H9 (cell line): ENCODE data around the gene HLA-DPB1. TPM values are rescaled to one million over a fixed set of nuclear protein-coding genes. Genes with fewer than 3 reads are reported as not detected.

Experiments used
- DNase-seq: peaks from one replicate; pipeline ENCODE4 v3.0.0-alpha.2; 2017
- H2AFZ ChIP-seq: one replicate; pipeline ENCODE4 v1.6.1; 2013; ENCODE audit warnings: mild to moderate bottlenecking, low read length, control low read depth, moderate library complexity
- H2AK5ac ChIP-seq: 2 replicates; pipeline ENCODE4 v1.6.1; 2013; ENCODE audit warnings: low read length, control low read depth, mixed read lengths; ENCODE audit not compliant: insufficient read length
- H2BK120ac ChIP-seq: one replicate; pipeline ENCODE4 v1.6.1; 2013; ENCODE audit warnings: low read depth, mild to moderate bottlenecking, low read length, control low read depth, inconsistent platforms; ENCODE audit not compliant: poor library complexity, severe bottlenecking
- H2BK12ac ChIP-seq: 2 replicates; pipeline ENCODE4 v1.6.1; 2013; ENCODE audit warnings: low read length, control low read depth, mixed read lengths, low read depth; ENCODE audit not compliant: insufficient read length
- H2BK15ac ChIP-seq: 2 replicates; pipeline ENCODE4 v1.6.1; 2013; ENCODE audit warnings: low read depth, low read length, control low read depth
- H2BK20ac ChIP-seq: one replicate; pipeline ENCODE4 v1.6.1; 2013; ENCODE audit warnings: low read depth, mild to moderate bottlenecking, low read length, control low read depth, inconsistent platforms; ENCODE audit not compliant: poor library complexity, severe bottlenecking
- H2BK5ac ChIP-seq: 2 replicates; pipeline ENCODE4 v1.6.1; 2013; ENCODE audit warnings: low read length, control low read depth, mixed read lengths; ENCODE audit not compliant: insufficient read length
- H3K14ac ChIP-seq: 2 replicates; pipeline ENCODE4 v1.6.1; 2013; ENCODE audit warnings: low read length, control low read depth; ENCODE audit not compliant: insufficient read depth
- H3K18ac ChIP-seq: 2 replicates; pipeline ENCODE4 v1.6.1; 2013; ENCODE audit warnings: low read depth, mild to moderate bottlenecking, mixed read lengths, low read length, control low read depth; ENCODE audit not compliant: insufficient read length
- H3K23ac ChIP-seq: 2 replicates; pipeline ENCODE4 v1.6.1; 2013; ENCODE audit warnings: low read length, control low read depth, mixed read lengths, low read depth; ENCODE audit not compliant: insufficient read length
- H3K23me2 ChIP-seq: 2 replicates; pipeline ENCODE4 v1.6.1; 2013; ENCODE audit warnings: low read depth, mild to moderate bottlenecking, mixed read lengths, low read length, control low read depth; ENCODE audit not compliant: insufficient read length, poor library complexity, severe bottlenecking
- H3K27ac ChIP-seq: 2 replicates; pipeline ENCODE4 v1.5.1; 2013; ENCODE audit warnings: low read length, control low read depth, mixed read lengths, low read depth; ENCODE audit not compliant: insufficient read length
- H3K27me3 ChIP-seq: 2 replicates; pipeline ENCODE4 v1.6.1; 2013; ENCODE audit warnings: low read length, control low read depth, inconsistent platforms; ENCODE audit not compliant: insufficient read depth
- H3K4ac ChIP-seq: 2 replicates; pipeline ENCODE4 v1.6.1; 2013; ENCODE audit warnings: low read depth, mild to moderate bottlenecking, control low read depth, inconsistent platforms, low read length, moderate library complexity
- H3K4me1 ChIP-seq: 2 replicates; pipeline ENCODE4 v1.6.1; 2013; ENCODE audit warnings: low read length, control low read depth, inconsistent platforms; ENCODE audit not compliant: insufficient read depth
- H3K4me2 ChIP-seq: 2 replicates; pipeline ENCODE4 v1.6.1; 2013; ENCODE audit warnings: low read length, control low read depth, mixed read lengths; ENCODE audit not compliant: insufficient read length, insufficient read depth
- H3K56ac ChIP-seq: 2 replicates; pipeline ENCODE4 v1.6.1; 2013; ENCODE audit warnings: low read depth, mild to moderate bottlenecking, mixed read lengths, low read length, control low read depth; ENCODE audit not compliant: insufficient read length
- H3K79me1 ChIP-seq: 2 replicates; pipeline ENCODE4 v1.6.1; 2013; ENCODE audit warnings: low read depth, mild to moderate bottlenecking, moderate library complexity, low read length, control low read depth, inconsistent platforms; ENCODE audit not compliant: insufficient read depth, poor library complexity, severe bottlenecking
- H3K79me2 ChIP-seq: 2 replicates; pipeline ENCODE4 v1.6.1; 2013; ENCODE audit warnings: low read length, control low read depth, inconsistent platforms; ENCODE audit not compliant: insufficient read depth
- H3K9ac ChIP-seq: 2 replicates; pipeline ENCODE4 v1.6.1; 2013; ENCODE audit warnings: low read length, control low read depth, mixed read lengths; ENCODE audit not compliant: insufficient read length; ENCODE audit errors: extremely low read depth
- H3K9me3 ChIP-seq: one replicate; pipeline ENCODE4 v1.6.1; 2013; ENCODE audit warnings: low read depth, low read length, inconsistent platforms; ENCODE audit not compliant: control insufficient read depth
- H3T11ph ChIP-seq: one replicate; pipeline ENCODE4 v1.6.1; 2013; ENCODE audit warnings: mild to moderate bottlenecking, low read length, control low read depth, inconsistent platforms
- H4K20me1 ChIP-seq: one replicate; pipeline ENCODE4 v1.6.1; 2013; ENCODE audit not compliant: control insufficient read depth, insufficient read length, insufficient read depth
- H4K5ac ChIP-seq: 2 replicates; pipeline ENCODE4 v1.6.1; 2013; ENCODE audit warnings: low read depth, mild to moderate bottlenecking, mixed read lengths, low read length, control low read depth; ENCODE audit not compliant: insufficient read length
- H4K8ac ChIP-seq: replicated peaks from 2 replicates; pipeline ENCODE4 v1.6.1; 2013; ENCODE audit warnings: low read length, control low read depth, mixed read lengths, low read depth; ENCODE audit not compliant: insufficient read length
- H4K91ac ChIP-seq: 2 replicates; pipeline ENCODE4 v1.6.1; 2013; ENCODE audit warnings: low read depth, mild to moderate bottlenecking, moderate library complexity, mixed read lengths, low read length, control low read depth; ENCODE audit not compliant: insufficient read length
- H3K27ac Mint-ChIP-seq, 3 experiments: 2 replicates in 2 of 3; 3 replicates in 1 of 3; pipeline ENCODE4 v1.8.0; 2020 to 2021; ENCODE audit warnings: mixed read lengths in 3 of 3, mild to moderate bottlenecking in 1 of 3, moderate library complexity in 1 of 3
- H3K27me3 Mint-ChIP-seq: 2 replicates; pipeline ENCODE4 v1.8.0; 2021; ENCODE audit warnings: low read depth, mild to moderate bottlenecking, moderate library complexity, mixed read lengths
- H3K36me3 Mint-ChIP-seq, 3 experiments: 2 replicates in 2 of 3; 3 replicates in 1 of 3; pipeline ENCODE4 v1.8.0; 2020 to 2021; ENCODE audit warnings: low read depth in 3 of 3, mixed read lengths in 3 of 3; ENCODE audit not compliant: insufficient read depth in 1 of 3
- H3K4me1 Mint-ChIP-seq, 2 experiments: 2 replicates each; pipeline ENCODE4 v1.8.0; 2020; ENCODE audit warnings: mixed read lengths in 2 of 2
- H3K4me3 Mint-ChIP-seq, 2 experiments: 2 replicates in 1 of 2; 3 replicates in 1 of 2; pipeline ENCODE4 v1.8.0; 2020 to 2021; ENCODE audit warnings: mild to moderate bottlenecking in 2 of 2, mixed read lengths in 2 of 2, moderate library complexity in 1 of 2
- H3K9me3 Mint-ChIP-seq, 2 experiments: 2 replicates in 1 of 2; 3 replicates in 1 of 2; pipeline ENCODE4 v1.8.0; 2020; ENCODE audit warnings: mild to moderate bottlenecking in 2 of 2, mixed read lengths in 2 of 2, moderate library complexity in 1 of 2
- CTCF ChIP-seq: fragments of 200-600 bp; sonication (generic); conservative IDR thresholded peaks from 3 replicates; pipeline ENCODE4 v1.8.0; 2021; ENCODE audit warnings: antibody characterized with exemption, mild to moderate bottlenecking
- WGBS: extraction: QIAGEN DNeasy Blood & Tissue Kit; methylation state at CpG from one replicate; pipeline ENCODE4 v1.1.7; 2013; ENCODE audit warnings: missing lambda C conversion rate, low lambda C conversion rate, mixed read lengths; ENCODE audit not compliant: insufficient read length; ENCODE audit errors: extremely low coverage; 5-methylcytosine and 5-hydroxymethylcytosine counted together
- total RNA-seq: library from RNA; stranded (reverse); gene quantifications from 2 replicates; pipeline ENCODE4 v1.2.1, GENCODE V29; 2021

HLA-DPB1 gene
- total RNA-seq, 1 experiment from 2014 or later = 23.6 TPM

GRCh38 chr6:33050014-33050810, 25.6 kb upstream of the HLA-DPB1 start:
- no peak overlapping the region for H2AK5ac ChIP-seq
- no peak overlapping the region for H3K23ac ChIP-seq
- H4K8ac ChIP-seq = no peak overlapping the region
- no peak overlapping the region for H2AFZ ChIP-seq
- H3K27me3 ChIP-seq = no peaks in the 10 kb centered on the region
- WGBS = no CpG with 5 or more reads among the region's 6 CpGs
- H3K4ac ChIP-seq = no peak overlapping the region
- no peak overlapping the region for H3K27ac ChIP-seq
- H2BK120ac ChIP-seq = no peak overlapping the region
- no peak for TF ChIP-seq CTCF
- H4K5ac ChIP-seq = no peak overlapping the region
- H3K9ac ChIP-seq = no peak overlapping the region
- no peaks in the 10 kb centered on the region for H3K79me2 ChIP-seq
- peaks cover 2% of the 10 kb centered on the region; the same call in 1 of the 2 replicates for H3K4me1 ChIP-seq
- no peaks in the 10 kb centered on the region for H4K20me1 ChIP-seq
- H3K4me2 ChIP-seq = no peak overlapping the region
- no peak for DNase-seq
- H3K56ac ChIP-seq = no peak overlapping the region
- no peaks in the 10 kb centered on the region; the same call in 1 of the 2 replicates for H3K27me3 Mint-ChIP-seq
- H3K23me2 ChIP-seq = no peaks in the 10 kb centered on the region
- no peak overlapping the region for H3K14ac ChIP-seq
- no peak overlapping the region for H2BK15ac ChIP-seq
- H3K36me3 Mint-ChIP-seq = peaks cover 0 to 15% (median 7%) of the 10 kb centered on the region in 3 experiments; a peak in 5 of 7 replicates
- no peaks in the 10 kb centered on the region for H3K79me1 ChIP-seq
- H2BK5ac ChIP-seq = no peak overlapping the region
- no peak overlapping the region for H2BK20ac ChIP-seq
- no peaks in the 10 kb centered on the region for H3K9me3 ChIP-seq
- peaks cover 42 to 49% of the 10 kb centered on the region in 2 experiments for H3K4me1 Mint-ChIP-seq
- no peak overlapping the region for H3K18ac ChIP-seq
- H4K91ac ChIP-seq = no peak overlapping the region
- no peak overlapping the region for H2BK12ac ChIP-seq
- H3K4me3 Mint-ChIP-seq = no peak overlapping the region
- H3K27ac Mint-ChIP-seq = no peak overlapping the region
- H3K9me3 Mint-ChIP-seq = peaks cover 6 to 18% of the 10 kb centered on the region in 2 experiments; a peak in 4 of 5 replicates
- no peak overlapping the region for H3T11ph ChIP-seq
